Tibial artery (tissue), 4 donors: ENCODE results near the gene TBX18.

Source experiments
- DNase-seq, 2 donors: peaks; one replicate each; pipeline ENCODE4 v3.0.0-alpha.2; 2019
- H3K27ac ChIP-seq, 2 donors: fragments of 200-600 bp; sonication (generic) in 1 of 2; 1 replicate in 1 of 2; 2 replicates in 1 of 2; pipeline ENCODE4 v1.5.1; 2018 to 2019; ENCODE audit warnings: mild to moderate bottlenecking in 1 of 2
- H3K27me3 ChIP-seq, 2 donors: fragments of 200-600 bp; sonication (generic) in 1 of 2; one replicate each; pipeline versions ENCODE4 v1.5.1 to v1.6.0; 2016 to 2019
- H3K36me3 ChIP-seq, 3 donors: fragments of 200-600 bp; sonication (generic) in 2 of 3; one replicate each; pipeline ENCODE4 v1.5.1; 2016 to 2019; ENCODE audit warnings: mild to moderate bottlenecking in 2 of 3
- H3K4me1 ChIP-seq, 4 donors: fragments of 200-600 bp; sonication (generic) in 2 of 4; 1 replicate in 3 of 4; 2 replicates in 1 of 4; pipeline ENCODE4 v1.5.1; 2016 to 2019
- H3K4me3 ChIP-seq, 2 donors: fragments of 200-600 bp; sonication (generic) in 1 of 2; 1 replicate in 1 of 2; 2 replicates in 1 of 2; pipeline ENCODE4 v1.5.1; 2018 to 2019; ENCODE audit warnings: mild to moderate bottlenecking in 2 of 2
- H3K9me3 ChIP-seq, 3 donors: fragments of 200-600 bp; sonication (generic) in 1 of 3; one replicate each; pipeline ENCODE4 v1.5.1; 2016 to 2019
- intact Hi-C: fragments of 100-400 bp; cut with DNase I; formaldehyde crosslinking; loops from one replicate; pipeline ENCODE4 v1.15.0; 2023; ENCODE audit warnings: low total_unique reads
- TF ChIP-seq, protein P1 (sequence below), 2 experiments: fragments of 200-600 bp in 1 of 2; fragments of 450-650 bp in 1 of 2; IDR thresholded peaks; one replicate each; pipeline ENCODE4 v1.5.1; 2017 to 2019; ENCODE audit warnings: antibody characterized with exemption in 2 of 2, mild to moderate bottlenecking in 1 of 2, moderate library complexity in 1 of 2

TBX18 gene

DNA sequence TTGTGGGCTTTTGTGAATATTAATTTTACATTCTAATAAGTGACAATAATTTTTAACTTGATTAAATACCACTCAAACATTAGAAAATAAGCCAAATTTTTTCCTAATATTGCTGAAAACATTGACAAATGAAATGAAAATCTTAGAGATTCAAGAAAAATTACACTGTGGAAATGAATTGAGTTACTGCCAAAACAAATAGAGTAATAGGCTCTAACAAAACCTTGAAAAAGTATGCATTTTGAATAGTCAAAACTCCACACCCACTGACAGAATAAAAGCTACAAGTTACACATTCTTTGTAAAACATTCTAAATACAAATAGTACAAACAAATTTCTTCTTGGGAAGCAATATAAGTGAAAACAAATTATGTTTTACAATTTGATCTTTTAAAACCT, 5.9 kb downstream of the TBX18 start:
- Histone ChIP-seq H3K27me3 (no peaks in the 10 kb centered on the region), H3K27ac (peak overlapping the region; percentile 99 to 100), H3K9me3 (no peaks in the 10 kb centered on the region), H3K36me3 (peaks cover 0 to 9% (median 0%) of the 10 kb centered on the region in 3 donors), H3K4me1 (peaks cover 0 to 61% (median 10%) of the 10 kb centered on the region in 4 donors), H3K4me3 (peak overlapping the region; percentile 93 to 98)
- TF ChIP-seq, protein P1, sequence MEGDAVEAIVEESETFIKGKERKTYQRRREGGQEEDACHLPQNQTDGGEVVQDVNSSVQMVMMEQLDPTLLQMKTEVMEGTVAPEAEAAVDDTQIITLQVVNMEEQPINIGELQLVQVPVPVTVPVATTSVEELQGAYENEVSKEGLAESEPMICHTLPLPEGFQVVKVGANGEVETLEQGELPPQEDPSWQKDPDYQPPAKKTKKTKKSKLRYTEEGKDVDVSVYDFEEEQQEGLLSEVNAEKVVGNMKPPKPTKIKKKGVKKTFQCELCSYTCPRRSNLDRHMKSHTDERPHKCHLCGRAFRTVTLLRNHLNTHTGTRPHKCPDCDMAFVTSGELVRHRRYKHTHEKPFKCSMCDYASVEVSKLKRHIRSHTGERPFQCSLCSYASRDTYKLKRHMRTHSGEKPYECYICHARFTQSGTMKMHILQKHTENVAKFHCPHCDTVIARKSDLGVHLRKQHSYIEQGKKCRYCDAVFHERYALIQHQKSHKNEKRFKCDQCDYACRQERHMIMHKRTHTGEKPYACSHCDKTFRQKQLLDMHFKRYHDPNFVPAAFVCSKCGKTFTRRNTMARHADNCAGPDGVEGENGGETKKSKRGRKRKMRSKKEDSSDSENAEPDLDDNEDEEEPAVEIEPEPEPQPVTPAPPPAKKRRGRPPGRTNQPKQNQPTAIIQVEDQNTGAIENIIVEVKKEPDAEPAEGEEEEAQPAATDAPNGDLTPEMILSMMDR (IDR thresholded peaks at IDR 0.05) = no peak
- no peak for DNase-seq
- intact Hi-C loops = loop anchor here (2.0 kb wide), 1 partner anchor 14 kb away; no protein-coding TSS in a partner anchor

DNA sequence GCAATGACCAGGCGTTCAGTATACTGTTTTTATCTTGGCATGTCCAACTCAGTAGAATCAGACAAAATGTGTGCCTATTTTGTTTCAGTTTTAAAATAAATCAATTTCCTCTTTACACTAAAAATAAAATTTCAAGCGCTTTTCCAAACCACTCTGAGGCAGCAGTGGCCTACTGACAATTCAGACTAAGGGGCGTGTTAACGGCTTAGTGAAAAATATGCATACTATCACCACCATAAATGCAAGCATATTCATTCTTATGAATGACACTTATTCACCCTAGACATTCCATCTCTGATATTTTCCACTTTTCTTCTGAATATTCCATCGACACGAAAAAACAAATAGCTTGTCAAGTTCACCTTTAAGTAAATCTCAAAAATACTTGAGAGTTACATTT, 7.5 kb downstream of the TBX18 start:
- H3K4me3 ChIP-seq = peak overlapping the region; percentile 28 to 98
- DNase-seq = no peak
- intact Hi-C loops = no loop called here

DNA sequence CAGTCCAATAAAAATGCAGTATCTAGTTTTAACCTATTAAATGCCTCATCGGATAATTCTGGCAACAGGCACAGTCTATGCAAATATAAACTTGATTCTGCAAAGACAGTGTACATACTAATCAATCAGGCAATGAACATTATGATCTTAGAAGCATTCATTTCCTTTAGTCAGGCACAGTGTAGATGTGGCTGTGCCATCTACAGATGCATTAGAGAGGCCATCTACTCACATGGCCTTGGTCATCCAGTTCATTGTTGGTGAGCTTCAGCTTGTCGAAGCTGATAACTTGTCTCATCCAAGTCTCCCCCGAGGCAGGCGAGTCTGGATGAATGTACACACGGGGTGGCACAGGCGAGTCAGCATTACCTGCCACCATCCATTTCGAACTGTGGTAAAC, 7.9 kb downstream of the TBX18 start:
- TF ChIP-seq, protein P1 (IDR thresholded peaks at IDR 0.05) = no peak
- H3K27ac ChIP-seq = peak overlapping the region; percentile 99 to 100
- peaks cover 0 to 81% (median 23%) of the 10 kb centered on the region in 4 donors for H3K4me1 ChIP-seq
- H3K27me3 ChIP-seq = no peaks in the 10 kb centered on the region
- peak overlapping the region; percentile 28 to 98 for H3K4me3 ChIP-seq
- no peak for DNase-seq
- no peaks in the 10 kb centered on the region for H3K9me3 ChIP-seq
- intact Hi-C loops = no loop called here
- peaks cover 0 to 9% (median 0%) of the 10 kb centered on the region in 3 donors for H3K36me3 ChIP-seq

More for the DNA sequence above, 7.5 kb downstream of the TBX18 start:
- Histone ChIP-seq H3K27ac (peak overlapping the region; percentile 99 to 100), H3K36me3 (peaks cover 0 to 9% (median 0%) of the 10 kb centered on the region in 3 donors), H3K9me3 (no peaks in the 10 kb centered on the region), H3K27me3 (no peaks in the 10 kb centered on the region), H3K4me1 (peaks cover 0 to 77% (median 21%) of the 10 kb centered on the region in 4 donors)
- TF ChIP-seq, protein P1 (IDR thresholded peaks at IDR 0.05) = no peak

DNA sequence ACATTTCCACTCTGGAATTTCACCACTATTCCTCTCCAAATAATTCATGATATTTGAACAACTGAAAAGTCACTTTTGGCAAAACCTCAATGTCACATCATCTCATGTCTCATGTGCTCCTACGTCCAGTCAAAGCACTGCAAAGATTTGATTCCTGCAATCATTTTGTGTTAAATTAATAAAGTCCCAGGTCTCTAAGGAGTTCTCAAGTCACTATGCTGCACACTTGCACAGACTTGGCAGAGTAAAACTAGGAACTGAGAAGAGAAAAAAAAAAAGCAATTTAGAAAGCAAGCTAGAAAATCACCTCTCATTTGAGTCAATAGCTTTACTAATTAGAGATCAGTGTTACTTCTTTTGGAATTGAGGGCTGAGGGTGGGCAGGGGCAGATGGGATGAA, 11.2 kb downstream of the TBX18 start:
- Histone ChIP-seq H3K36me3 (peaks cover 0 to 12% (median 0%) of the 10 kb centered on the region in 3 donors), H3K27me3 (no peaks in the 10 kb centered on the region), H3K4me1 (peaks cover 0 to 98% (median 31%) of the 10 kb centered on the region in 4 donors), H3K9me3 (no peaks in the 10 kb centered on the region), H3K27ac (peak overlapping the region; percentile 99 to 100), H3K4me3 (peak overlapping the region in 1 of 2 donors; percentile 4)
- TF ChIP-seq, protein P1 (IDR thresholded peaks at IDR 0.05) = no peak
- no peak for DNase-seq
- intact Hi-C loops = no loop called here

DNA sequence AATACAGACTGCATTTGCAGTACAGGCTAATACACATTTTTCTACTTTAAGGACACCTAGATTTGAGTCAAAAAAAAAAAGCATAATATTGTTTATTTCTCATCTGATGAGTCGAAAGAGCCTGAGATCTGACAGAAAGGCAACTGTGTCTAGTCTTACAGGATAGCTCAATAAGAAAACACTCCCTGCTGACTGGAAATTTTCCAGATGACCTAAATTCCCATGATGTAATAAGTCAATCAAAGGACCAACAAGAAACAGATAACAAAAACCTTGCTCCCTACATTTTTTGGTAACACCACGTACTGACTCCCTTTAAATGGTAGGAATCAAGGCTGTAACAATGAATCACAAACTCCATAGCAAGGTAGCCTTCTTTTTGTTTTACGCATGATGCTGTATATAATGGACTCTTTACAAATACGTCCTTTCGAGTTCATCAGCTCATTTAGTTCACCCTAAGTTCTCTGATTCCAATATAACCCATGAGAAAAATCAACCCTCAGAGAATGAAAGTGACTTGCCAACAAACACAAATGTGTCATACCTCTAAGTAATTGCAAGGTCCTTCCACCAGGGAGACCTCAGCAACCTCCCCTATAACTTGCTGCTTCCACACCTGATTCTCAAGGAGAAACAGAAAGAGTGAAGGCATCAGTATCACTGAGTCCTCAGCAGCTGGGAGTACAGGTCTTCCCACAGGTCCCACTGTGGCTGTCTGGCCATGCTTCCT, 12.1 kb downstream of the TBX18 start:
- intact Hi-C loops = no loop called here
- Histone ChIP-seq H3K4me1 (peaks cover 0 to 100% (median 31%) of the 10 kb centered on the region in 4 donors), H3K4me3 (peak overlapping the region in 1 of 2 donors; percentile 14), H3K27me3 (no peaks in the 10 kb centered on the region), H3K27ac (peak overlapping the region; percentile 99 to 100), H3K9me3 (no peaks in the 10 kb centered on the region), H3K36me3 (peaks cover 0 to 12% (median 1%) of the 10 kb centered on the region in 3 donors)
- DNase-seq = no peak
- TF ChIP-seq, protein P1 (IDR thresholded peaks at IDR 0.05) = peak; percentile 20 to 35
